ENCODE results near the gene ISCU. TPM values are rescaled to one million over a fixed set of nuclear protein-coding genes. Genes with fewer than 3 reads are reported as not detected.
"Not testable (repeated sequence)": the region's sequence is repeated elsewhere in the genome, so short reads cannot be mapped to it uniquely, and the experiment has no call there.

Gene ISCU
- total RNA-seq, 1 donor from 2014 or later: 93.8 TPM

DNA sequence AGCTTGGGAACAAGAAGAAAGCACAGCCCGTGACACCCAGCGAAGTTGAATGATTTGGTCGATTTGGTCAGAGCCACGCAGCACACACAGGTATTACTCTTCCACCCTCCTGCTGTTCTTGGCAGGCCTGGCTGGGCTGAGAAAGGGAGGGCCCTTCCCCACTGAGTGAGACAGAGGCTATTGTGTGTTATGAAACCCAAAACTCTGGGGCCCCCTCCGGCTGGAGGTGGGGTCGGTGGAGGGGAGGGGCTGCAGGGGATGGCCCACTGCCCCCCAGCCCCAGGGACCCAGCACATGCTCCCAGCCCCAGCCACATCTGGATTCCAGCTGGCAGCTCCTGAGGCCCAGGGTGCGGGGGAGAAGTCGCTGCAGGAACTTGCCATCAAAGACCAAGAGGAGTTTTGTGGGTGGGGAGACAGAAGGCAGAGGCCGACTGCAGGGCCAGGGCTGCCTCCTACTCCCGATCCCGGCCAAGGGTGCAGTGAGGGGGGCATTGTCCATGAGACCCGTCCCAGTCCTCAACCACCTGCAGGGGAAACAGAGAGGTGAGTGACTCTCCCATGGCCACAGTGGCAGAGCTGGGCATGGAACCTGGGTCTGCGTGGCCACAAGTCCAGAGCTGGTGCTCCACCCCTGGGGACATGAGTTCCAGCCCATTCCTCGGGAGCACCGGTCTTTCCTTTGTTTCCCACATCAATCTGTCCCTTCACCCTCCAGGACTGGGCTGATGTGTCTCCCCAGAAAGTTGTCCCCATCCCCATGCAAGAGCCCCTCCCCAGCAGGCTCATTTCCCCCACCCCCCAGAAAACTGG, 26.8 kb downstream of the ISCU start:
- DNase-seq (ENCODE audit: low read depth, low spot score): no peak

DNA sequence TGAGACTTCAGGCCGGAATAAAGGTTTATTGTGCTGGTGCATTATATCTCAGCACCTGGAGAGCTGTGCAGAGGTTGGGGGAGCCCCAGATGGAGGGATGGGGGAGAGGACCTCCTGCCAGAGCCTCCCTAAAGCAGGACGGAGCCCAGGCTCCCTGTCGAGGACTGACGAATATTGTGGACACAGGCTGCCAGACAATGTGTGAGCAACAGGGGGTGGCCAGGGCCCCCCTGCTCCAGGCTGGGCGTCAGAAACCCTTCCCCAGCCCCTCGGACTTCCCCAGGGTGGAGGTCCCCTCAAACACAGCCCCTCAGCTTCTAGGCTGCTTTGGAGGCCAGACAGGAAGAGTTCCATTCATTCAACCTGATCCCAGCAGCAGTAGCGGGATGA, 27.4 kb downstream of the ISCU start:
- no peak for DNase-seq (ENCODE audit: low read depth, low spot score)

DNA sequence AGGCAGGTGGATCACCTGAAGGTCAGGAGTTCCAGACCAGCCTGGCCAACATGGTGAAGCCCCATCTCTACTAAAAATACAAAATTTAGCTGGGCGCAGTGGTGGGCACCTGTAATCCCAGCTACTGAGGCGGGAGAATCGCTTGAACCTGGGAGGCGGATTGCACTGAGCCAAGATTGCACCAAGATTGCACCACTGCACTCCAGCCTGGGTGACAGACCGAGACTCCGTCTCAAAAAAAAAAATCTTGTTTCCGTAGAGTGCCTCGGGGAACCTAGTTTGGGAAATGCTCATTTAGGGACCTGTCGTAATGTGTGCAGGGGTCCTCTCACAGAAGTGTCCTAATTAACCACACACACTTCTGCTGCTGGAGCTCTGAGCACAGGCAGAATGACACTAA, 28.1 kb downstream of the ISCU start:
- not testable (repeated sequence) for DNase-seq (ENCODE audit: low read depth, low spot score)

DNA sequence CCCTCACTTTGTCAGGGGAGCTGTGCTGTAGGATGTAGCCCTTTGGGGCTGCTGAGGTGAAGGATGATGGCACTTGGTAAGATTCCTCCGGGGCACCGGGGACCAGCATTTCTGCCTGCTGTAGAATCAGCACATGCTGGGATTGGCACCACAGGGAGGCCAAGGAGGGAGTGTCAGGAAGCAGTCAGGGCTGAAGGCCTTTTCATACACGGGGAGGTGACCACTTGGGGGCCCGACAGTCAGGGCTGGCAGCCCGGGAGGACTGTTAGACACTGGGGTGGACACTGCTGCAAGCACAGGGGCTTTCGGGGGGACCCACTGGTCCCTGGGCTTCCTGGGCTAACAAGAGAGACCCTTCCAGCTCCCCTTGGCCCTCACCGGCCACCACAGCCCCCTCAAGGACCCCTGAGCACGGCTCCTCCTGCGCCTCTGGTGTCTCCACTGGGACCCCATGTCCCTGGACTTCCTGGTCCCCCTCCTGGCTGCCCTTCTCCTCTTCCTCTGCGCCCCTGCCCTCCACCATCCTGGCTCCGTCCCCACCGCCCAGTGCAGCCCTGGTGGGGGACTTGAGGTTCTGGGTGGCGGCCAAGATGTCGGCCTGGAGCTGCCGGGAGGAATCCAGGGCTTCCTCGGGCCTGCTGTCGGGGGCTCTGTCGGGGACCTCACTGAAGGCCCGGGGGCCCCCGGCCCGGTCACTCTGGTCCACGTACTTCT, 29.0 kb downstream of the ISCU start:
- no peak for DNase-seq (ENCODE audit: low read depth, low spot score)

DNA sequence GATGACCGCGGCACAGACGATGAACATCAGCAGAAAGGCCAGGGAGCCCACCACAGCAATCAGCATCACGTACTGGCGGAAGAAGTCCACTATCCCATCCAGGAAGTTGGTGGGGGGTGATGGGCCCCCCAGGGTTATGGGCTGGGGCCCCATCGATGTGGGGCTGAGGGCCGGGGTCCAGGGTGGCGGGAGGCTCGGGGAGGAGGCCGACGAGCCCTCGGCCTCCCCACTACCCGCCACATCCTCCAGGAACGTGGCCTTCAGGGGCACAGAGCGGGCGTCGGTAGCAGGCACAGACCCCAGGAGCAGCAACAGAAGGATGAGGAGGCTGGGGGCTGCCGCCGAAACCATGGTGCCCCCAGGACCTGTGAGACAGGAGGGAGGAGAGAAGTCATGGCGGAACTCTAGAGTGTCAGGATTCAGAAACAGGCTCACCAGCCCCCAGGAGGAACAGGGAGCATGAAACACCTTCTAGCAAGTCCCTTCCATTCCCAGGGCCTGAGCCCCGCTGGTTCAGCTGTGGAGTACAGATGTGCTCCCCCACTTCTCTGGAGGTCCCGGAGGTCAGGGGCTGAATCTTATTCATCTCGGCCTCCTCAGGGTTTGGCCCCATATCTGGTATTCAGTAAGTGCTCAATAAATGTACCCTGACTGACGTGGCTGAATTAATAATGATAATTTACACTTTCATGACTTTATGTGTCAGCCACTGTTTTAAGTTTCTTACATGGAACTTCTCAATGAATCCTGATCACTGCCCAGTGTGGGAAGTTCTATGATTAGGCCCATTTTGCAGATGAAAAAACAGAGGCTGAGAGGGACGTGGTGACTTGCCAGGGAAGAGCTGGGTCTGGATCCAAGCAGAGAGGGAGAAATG, 29.9 kb downstream of the ISCU start:
- DNase-seq (ENCODE audit: low read depth, low spot score): no peak

DNA sequence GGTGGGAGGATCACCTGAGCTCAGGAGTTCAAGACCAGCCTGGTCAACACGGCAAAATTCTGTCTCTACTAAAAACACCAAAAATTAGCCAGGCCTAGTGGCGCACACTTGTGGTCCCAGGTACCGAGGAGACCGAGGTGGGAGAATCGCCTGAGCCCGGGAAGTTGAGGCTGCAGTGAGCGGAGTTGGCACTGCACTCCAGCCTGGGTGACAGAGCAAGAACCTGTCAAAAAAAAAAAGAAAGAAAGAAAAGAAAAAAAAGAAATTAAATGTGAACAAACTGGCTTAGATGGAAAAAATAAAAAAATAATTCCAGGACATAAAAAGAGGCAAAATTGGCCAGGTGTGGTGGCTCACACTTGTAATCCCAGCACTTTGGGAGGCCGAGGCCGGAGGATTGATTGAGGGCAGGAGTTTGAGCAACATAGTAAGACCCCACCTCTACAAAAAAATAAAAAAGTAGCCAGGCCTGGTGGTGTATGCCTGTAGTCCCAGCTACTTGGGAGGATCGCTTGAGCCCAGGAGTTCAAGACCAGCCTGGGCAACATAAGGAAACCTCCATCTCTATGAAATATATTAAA, 32.0 kb downstream of the ISCU start:
- DNase-seq (ENCODE audit: low read depth, low spot score): no peak

DNA sequence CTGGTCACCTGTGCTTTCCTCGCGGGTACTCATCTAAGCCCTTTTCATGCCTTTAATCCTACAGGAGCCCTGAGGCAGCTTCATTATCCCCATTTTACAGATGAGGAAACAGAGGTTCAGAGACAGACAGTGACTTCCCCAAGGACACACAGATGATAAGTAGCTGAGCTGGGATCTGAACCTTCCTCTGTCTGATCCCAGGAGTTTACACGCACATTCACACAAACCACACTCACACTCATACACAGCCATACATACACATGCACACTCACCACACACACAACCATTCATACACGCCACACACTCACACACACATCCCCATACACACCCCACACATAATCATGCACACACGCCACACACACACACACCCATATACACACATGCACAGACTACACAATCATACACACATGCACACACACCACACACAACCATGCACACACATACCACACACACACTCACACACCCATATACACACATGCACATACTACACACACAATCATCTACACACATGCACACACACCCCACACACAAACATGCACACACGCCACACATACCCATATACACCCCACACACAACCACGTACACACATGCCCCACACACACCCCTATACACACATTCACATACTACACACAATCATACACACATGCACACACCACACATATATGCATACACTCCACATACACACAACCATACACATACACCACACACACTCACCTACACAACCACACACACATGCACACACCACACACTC, 32.7 kb downstream of the ISCU start:
- DNase-seq (ENCODE audit: low read depth, low spot score): no peak

DNA sequence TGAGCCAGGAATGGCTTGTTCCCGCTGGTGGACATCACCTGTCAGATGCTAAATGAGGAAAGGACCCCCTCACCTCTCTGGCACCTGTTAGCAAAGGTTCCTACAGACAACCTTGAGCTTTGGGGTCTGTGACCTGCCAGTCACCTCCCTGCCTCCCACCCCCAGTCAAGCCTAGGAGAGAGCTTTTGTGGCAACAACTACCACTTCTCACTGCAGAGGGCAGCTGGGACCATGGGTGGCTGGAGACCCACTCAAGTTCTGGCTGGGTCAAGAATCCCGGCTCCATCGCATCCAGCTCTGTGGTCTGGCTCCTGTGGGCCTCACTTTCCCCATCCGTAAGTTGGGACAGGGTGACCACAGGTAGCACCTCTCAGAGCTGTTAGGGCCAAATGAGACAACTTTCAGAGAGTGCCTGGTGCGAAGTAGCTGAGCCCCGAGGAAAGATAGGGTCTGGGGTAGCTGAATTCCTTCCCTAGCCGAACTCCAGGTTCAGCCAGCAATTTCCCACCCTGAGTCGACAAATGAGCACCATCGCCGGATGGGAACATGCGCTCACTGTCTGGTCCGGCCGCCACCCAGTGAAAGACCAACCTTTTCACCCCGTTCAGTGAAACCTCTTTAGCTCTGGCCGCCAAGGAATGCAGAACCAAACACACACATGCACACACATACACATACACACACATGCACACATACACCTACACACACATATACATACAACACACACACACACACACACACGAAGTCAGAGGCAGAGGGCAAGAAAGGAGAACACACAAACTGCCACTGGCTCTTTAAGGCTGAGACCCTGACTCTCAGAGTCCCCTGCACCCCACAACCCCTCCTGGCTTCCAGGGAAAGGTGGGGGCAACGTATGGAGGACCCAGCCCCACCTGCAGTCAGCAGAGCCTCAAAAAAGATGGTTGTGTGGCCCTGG, 33.6 kb downstream of the ISCU start:
- DNase-seq (ENCODE audit: low read depth, low spot score): no peak

DNA sequence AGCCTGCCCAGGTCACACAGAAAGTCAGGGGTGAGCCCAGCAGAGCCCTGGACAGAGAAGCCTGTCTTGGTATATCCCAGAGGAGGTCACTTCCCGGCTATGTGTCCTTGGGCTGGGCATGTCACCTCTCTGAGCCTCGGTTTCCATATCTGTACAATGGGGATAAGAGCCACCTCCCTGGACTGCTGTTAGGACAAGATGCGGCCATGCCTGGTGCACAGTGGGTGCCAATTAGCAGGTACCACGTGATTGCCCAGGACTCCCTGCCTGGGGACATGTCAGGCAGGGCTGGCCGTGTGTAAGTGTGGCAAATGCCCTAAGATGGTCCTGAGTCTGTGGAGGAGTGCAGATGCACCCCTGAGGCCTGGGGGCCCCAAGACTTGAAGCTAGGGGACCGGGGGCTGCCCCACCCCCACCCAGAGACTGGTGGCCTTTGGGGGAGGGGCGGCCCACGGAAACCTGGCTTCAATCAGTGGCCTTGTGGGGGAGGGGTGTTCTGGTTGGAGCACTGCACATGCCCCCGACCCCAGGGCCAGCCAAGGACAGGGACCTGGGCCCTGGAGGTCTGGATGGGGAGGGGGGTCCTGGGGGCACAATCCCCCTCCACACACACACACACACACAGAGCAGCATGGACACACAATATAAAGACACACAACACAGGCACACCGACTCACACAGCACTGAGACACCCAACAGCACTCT, 34.6 kb downstream of the ISCU start:
- DNase-seq (ENCODE audit: low read depth, low spot score): no peak

DNA sequence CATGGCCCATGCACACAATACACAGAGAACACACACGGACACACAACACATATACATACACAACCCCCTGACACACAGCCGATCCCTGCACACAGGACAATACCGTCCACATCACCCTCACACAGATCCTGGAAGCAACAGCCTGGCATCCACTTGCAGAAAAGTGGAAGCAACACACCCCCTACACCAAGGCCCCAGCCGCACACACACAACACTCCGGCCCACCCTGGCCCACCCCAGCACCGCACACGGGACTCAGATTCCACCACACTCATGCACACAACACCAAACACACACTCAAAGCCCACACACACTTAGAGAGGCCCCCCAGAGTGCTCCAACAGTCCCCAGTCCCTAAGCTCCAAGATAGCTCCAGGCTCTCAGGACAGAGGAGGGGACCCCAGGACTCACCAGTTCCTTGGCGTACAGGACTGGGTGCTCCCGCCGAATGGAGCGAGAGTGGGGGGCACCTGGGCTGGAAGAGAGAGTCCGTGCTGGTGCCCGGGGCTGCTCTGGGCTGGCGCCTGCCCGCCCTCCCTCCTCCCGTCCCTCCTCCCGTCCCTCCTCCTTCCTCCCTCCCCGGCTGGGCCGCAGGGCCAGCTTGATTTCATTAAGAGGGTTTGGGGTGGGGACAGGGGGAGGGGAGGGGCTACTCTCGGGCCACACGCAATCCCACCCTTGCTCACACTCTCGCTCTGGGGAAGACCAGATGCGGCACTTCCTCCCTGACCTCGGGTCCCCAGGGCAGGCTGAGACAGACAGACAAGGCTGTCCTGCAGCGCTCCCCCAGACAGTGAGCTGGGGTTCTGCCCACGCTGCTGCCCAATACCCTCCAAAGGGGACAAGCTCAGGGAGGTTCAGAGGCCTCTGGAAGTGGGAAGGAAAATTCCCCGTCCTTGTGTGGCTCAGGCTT, 35.4 kb downstream of the ISCU start, which contains the start of gene TMEM119:
TMEM119 (minus strand) TSS at position 526 of the 913 bp plus-strand sequence. CDS start 5,701 bp downstream, outside the sequence.
- DNase-seq (ENCODE audit: low read depth, low spot score): no peak

DNA sequence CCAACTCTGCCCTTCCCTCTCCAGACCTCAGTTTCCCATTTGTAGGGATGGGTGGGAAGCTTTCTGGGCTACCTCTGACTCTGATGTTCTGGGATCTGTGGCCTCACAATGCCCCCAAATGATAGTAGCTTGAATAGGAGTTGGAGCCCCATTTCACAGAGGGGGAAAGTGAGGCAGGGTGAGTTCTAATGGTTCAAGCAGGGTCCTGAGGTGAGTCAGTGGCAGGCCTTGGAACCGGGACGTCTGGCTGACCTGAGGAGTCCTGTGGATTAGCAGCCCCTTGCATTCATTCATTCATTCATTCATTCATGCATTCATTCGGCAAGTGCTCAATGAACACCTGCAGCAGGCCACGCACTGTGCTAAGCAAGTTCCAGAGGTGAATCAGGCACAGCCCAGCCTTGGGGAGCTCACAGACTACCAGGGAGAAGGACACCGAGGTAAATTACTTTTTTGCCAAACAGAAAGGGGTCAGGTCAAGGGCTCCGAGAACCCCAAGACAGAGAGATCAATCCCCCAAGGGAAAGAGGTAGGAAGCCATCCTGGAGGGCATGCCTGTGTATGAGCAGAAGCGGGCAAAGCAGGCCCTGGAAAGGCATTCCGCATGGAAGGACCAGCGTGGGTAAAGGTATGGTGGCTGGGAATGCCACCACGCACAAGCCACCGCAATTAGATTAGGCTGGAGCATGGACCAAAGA, 36.3 kb downstream of the ISCU start:
- DNase-seq (ENCODE audit: low read depth, low spot score): no peak

DNA sequence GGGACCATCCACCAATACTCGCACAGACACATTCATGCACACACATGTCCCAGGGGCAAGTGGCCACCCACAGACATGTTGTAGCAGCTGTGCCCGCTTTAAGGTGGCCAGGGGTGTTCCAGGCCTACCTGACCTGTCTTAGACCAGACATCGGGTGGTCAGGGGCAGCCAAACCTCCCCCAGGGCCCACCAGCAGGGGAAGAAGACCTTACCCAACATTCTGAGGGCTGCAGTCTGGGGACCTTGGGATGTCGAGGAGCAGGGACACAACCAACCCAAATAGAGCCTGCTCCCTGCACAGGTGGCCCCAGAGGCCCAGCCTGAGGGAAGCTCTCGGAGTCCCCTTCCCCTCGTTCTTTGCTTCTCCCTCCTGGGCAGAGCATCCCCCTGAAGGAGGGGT, 37.1 kb downstream of the ISCU start:
- DNase-seq (ENCODE audit: low read depth, low spot score): no peak

DNA sequence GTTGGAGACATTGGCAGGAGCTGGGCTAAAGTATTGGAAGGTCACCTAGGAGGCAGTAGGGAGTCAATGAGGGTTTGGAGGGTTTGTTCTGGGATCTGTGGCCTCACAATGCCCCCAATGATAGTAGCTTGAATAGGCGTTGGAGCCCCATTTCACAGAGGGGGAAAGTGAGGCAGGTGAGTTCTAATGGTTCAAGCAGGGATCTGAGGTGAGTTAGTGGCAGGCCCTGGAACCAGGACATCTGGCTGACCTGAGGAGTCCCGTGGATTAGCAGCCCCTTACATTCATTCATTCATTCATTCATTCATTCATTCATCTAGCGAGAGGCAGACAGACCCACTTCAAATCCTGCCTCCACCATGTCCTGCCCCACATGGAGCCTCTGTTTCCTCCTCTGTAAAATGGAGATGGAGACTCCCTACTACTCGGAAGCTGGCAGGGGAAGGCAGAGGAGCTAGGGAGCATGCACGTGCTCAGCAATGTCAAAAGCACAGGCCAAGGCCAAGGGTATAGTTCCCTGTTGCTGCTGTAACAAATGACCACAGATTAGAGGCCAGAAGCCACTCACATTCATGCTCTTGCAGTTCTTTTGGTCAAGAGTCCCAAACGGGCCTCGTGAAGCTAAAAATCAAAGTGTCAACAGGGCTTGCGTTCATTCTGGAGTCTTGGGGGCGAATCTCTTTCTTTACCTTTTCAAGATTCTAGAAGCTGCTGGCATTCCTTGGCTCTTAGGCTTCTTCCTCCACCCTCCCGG, 37.7 kb downstream of the ISCU start:
- no peak for DNase-seq (ENCODE audit: low read depth, low spot score)

DNA sequence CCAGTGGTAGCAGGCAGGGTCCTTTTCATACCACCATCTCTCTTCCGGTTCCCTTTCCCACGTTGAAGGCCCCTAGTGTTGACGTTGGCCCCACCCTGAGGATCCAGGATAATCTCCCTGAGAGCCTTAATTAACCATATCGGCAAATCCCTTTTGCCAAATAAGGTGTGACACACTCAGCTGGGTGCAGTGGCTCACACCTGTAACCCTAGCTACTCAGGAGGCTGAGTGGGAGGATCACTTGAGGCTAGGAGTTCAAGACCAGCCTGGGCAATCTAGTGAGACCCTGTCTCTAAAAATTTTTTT, 38.3 kb downstream of the ISCU start:
- no peak for DNase-seq (ENCODE audit: low read depth, low spot score)

DNA sequence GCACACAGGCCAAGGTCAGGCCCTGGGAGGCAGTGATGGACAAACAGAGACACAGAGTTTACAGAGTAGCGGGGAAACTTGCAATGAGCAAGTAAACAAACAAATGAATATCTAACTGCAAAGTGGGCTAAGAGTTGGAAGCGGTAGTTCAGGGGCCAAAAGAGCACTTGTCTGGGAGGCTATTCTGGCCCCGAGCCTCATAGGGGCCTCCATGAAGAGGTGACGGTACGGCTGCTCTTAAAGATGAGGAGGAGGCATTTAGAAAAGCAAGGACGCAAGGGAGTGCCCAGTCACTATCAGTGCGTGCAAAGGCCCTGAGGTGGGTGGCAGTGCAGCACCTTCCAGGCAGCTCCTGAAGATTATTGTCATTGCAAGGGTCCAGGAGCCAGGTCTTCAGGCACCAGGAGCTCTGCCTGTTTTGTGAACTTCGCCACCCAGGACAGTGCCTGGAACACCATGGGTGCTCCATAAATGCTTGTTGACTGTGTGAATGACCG, 39.9 kb downstream of the ISCU start:
- no peak for DNase-seq (ENCODE audit: low read depth, low spot score)

DNA sequence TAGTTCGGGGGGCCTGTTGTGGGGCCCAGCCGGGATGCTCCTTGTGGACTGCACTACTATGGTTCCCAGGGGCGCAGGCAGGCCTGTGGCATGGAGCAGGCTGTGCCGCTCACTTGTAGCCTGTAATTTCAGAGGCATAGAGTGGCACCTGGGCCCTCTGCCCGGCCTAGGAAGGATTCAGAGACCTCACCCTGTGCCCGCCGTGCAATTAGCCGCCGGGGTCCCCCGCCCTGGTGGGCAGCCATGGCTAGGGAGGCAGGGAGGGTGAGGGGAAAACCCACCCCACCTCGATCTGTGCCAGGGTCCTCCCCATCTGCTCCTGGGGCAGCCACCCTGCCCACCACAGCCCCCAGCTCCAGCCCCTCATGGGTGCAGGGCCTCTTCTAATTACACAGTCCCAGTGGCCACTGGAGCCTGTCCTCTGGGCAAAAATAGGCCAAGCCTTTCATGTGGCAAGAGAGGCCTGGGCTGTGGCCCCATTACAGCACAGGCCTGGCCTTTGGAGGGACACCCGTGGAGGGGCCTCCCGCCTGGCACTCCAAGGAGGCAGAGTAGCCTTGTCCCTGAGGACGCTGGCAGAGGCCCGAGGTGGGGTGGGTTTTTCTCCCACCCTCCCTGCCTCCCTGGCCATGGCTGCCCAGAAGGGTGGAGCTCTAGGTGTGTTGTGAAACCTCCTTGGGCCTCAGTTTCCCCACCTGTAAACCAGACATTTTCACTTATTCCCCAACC, 40.7 kb downstream of the ISCU start:
- no peak for DNase-seq (ENCODE audit: low read depth, low spot score)
